ENCODE measurements around the gene CPED1.
"Not testable (repeated sequence)": the region's sequence is repeated elsewhere in the genome, so short reads cannot be mapped to it uniquely, and the experiment has no call there.

CPED1 gene

GRCh38 chr7:121195010-121195409, 206.5 kb downstream of the CPED1 start:
- no peak for DNase-seq

GRCh38 chr7:121195874-121196273, 207.4 kb downstream of the CPED1 start:
- DNase-seq: no peak

- DNase-seq: no peak
Observed at GRCh38 chr7:121196286-121196685, 207.8 kb downstream of the CPED1 start.

- no peak for DNase-seq
Observed at GRCh38 chr7:121197455-121197854, 208.9 kb downstream of the CPED1 start.

GRCh38 chr7:121198502-121198901, 210.0 kb downstream of the CPED1 start:
- DNase-seq: no peak

GRCh38 chr7:121202125-121202524, 213.6 kb downstream of the CPED1 start:
- no peak for DNase-seq

- DNase-seq: no peak
Observed at GRCh38 chr7:121202834-121203233, 214.3 kb downstream of the CPED1 start.

GRCh38 chr7:121204537-121204936, 216.0 kb downstream of the CPED1 start:
- DNase-seq: no peak

- DNase-seq: no peak
Observed at GRCh38 chr7:121205777-121206176, 217.3 kb downstream of the CPED1 start.

GRCh38 chr7:121211253-121211652, 222.7 kb downstream of the CPED1 start:
- no peak for DNase-seq

GRCh38 chr7:121212036-121212435, 223.5 kb downstream of the CPED1 start:
- DNase-seq: no peak

GRCh38 chr7:121214657-121215056, 226.1 kb downstream of the CPED1 start:
- DNase-seq: no peak

GRCh38 chr7:121219026-121219425, 230.5 kb downstream of the CPED1 start:
- no peak for DNase-seq

- not testable (repeated sequence) for DNase-seq
Observed at GRCh38 chr7:121221108-121221507, 232.6 kb downstream of the CPED1 start.

GRCh38 chr7:121228779-121229178, 240.3 kb downstream of the CPED1 start:
- DNase-seq: no peak

- DNase-seq: no peak
Observed at GRCh38 chr7:121235201-121235600, 246.7 kb downstream of the CPED1 start.

- no peak for DNase-seq
Observed at GRCh38 chr7:121237601-121238000, 249.1 kb downstream of the CPED1 start.

GRCh38 chr7:121244120-121244870, 255.8 kb downstream of the CPED1 start:
- no peak for DNase-seq

- DNase-seq: not testable (repeated sequence)
Observed at GRCh38 chr7:121251367-121251766, 262.9 kb downstream of the CPED1 start.

- DNase-seq: not testable (repeated sequence)
Observed at GRCh38 chr7:121252523-121253235, 264.2 kb downstream of the CPED1 start.

GRCh38 chr7:121259826-121260225, 271.3 kb downstream of the CPED1 start:
- no peak for DNase-seq

GRCh38 chr7:121261207-121261884, 272.8 kb downstream of the CPED1 start:
- no peak for DNase-seq

GRCh38 chr7:121262221-121262620, 273.7 kb downstream of the CPED1 start:
- no peak for DNase-seq

- no peak for DNase-seq
Observed at GRCh38 chr7:121262969-121263368, 274.5 kb downstream of the CPED1 start.

All from suppressor macrophage (primary cell).